SU-DHL-6 (cell line): ENCODE measurements around the gene CCK.

Experiments
- H2AFZ ChIP-seq: fragments of 200-600 bp; sonication (generic); 2 replicates; pipeline ENCODE4 v1.6.1; 2014; ENCODE audit warnings: low read depth, mild to moderate bottlenecking, moderate library complexity, mixed read lengths, antibody characterized with exemption, low read length; ENCODE audit not compliant: severe bottlenecking
- H3F3A ChIP-seq: fragments of 200-600 bp; shearing (Covaris generic); 2 replicates; pipeline ENCODE4 v1.6.0; 2016; ENCODE audit warnings: antibody characterized with exemption, mild to moderate bottlenecking; ENCODE audit not compliant: insufficient read depth
- H3K27ac ChIP-seq: fragments of 200-600 bp; sonication (generic); 2 replicates; pipeline ENCODE4 v1.5.1; 2016; ENCODE audit warnings: low read depth, mild to moderate bottlenecking, low read length, moderate library complexity, mixed read lengths
- H3K27me3 ChIP-seq: fragments of 200-600 bp; sonication (generic), shearing (Covaris generic); 2 replicates; pipeline ENCODE4 v1.6.0; 2014; ENCODE audit warnings: mild to moderate bottlenecking, low read length
- H3K36me3 ChIP-seq: fragments of 200-600 bp; sonication (generic); 2 replicates; pipeline ENCODE4 v1.6.1; 2014; ENCODE audit warnings: mild to moderate bottlenecking, low read length, mixed read lengths
- H3K4me2 ChIP-seq: fragments of 300-600, 200-600 bp; shearing (Covaris generic), sonication (generic); 2 replicates; pipeline ENCODE4 v1.6.0; 2014; ENCODE audit warnings: low read length, low read depth, mild to moderate bottlenecking; ENCODE audit not compliant: poor library complexity, severe bottlenecking
- H3K4me3 ChIP-seq: fragments of 200-600 bp; sonication (generic); 2 replicates; pipeline ENCODE4 v1.5.1; 2014; ENCODE audit warnings: antibody characterized with exemption, low read length, mild to moderate bottlenecking, mixed read lengths; ENCODE audit not compliant: insufficient read depth, poor library complexity, severe bottlenecking
- H3K79me2 ChIP-seq: fragments of 200-600 bp; sonication (generic); 2 replicates; pipeline ENCODE4 v1.6.1; 2014; ENCODE audit warnings: mild to moderate bottlenecking, low read length, moderate library complexity; ENCODE audit not compliant: insufficient read depth
- H3K9ac ChIP-seq: fragments of 200-600 bp; sonication (generic); 2 replicates; pipeline ENCODE4 v1.7.0; 2014; ENCODE audit warnings: mild to moderate bottlenecking, low read length
- H3K9me2 ChIP-seq: fragments of 200-600 bp; sonication (generic); replicated peaks from 2 replicates; pipeline ENCODE4 v1.6.1; 2014; ENCODE audit warnings: low read length; ENCODE audit not compliant: insufficient read depth
- H3K9me3 ChIP-seq: fragments of 200-600 bp; sonication (generic); 2 replicates; pipeline ENCODE4 v1.6.1; 2014; ENCODE audit warnings: low read length, mixed read lengths; ENCODE audit not compliant: insufficient read depth
- H4K20me1 ChIP-seq: fragments of 200-600 bp; sonication (generic); 2 replicates; pipeline ENCODE4 v1.6.1; 2014; ENCODE audit warnings: low read depth, mild to moderate bottlenecking, antibody characterized with exemption, low read length, moderate library complexity, mixed read lengths
- CTCF ChIP-seq: fragments of 200-600 bp; sonication (generic); IDR thresholded peaks from one replicate; pipeline ENCODE4 v1.5.1; 2017; ENCODE audit warnings: antibody characterized with exemption, mild to moderate bottlenecking, low read length, moderate library complexity; ENCODE audit not compliant: insufficient read depth, poor library complexity, severe bottlenecking
- EZH2phosphoT487 ChIP-seq: fragments of 200-600 bp; sonication (generic), shearing (Covaris generic); conservative IDR thresholded peaks from 2 replicates; pipeline ENCODE4 v1.6.1; 2018; ENCODE audit warnings: mild to moderate bottlenecking, antibody characterized with exemption, low read length, moderate library complexity, mixed read lengths

Gene CCK

GRCh38 chr3:42216302-42216701, 49.7 kb downstream of the CCK start:
- H3F3A ChIP-seq: no peaks in the 10 kb centered on the region
- no peaks in the 10 kb centered on the region for H3K27me3 ChIP-seq
- peaks cover 3% of the 10 kb centered on the region; the same call in 1 of the 2 replicates for H3K36me3 ChIP-seq
- no peak overlapping the region for H3K4me3 ChIP-seq
- TF ChIP-seq EZH2phosphoT487 (no peak), CTCF (no peak)
- no peaks in the 10 kb centered on the region for H4K20me1 ChIP-seq
- H3K79me2 ChIP-seq: no peaks in the 10 kb centered on the region
- no peak overlapping the region for H3K9ac ChIP-seq
- H2AFZ ChIP-seq: no peak overlapping the region
- no peak overlapping the region for H3K4me2 ChIP-seq
- no peaks in the 10 kb centered on the region for H3K9me2 ChIP-seq
- no peaks in the 10 kb centered on the region for H3K9me3 ChIP-seq
- no peak overlapping the region for H3K27ac ChIP-seq

- H3K27ac ChIP-seq: no peak overlapping the region
- no peak overlapping the region for H3K4me2 ChIP-seq
- H3K9me2 ChIP-seq: no peaks in the 10 kb centered on the region
- no peak overlapping the region for H3K9ac ChIP-seq
- H3K36me3 ChIP-seq: peaks cover 3% of the 10 kb centered on the region; the same call in 1 of the 2 replicates
- no peaks in the 10 kb centered on the region for H3K79me2 ChIP-seq
- H3K4me3 ChIP-seq: no peak overlapping the region
- H3F3A ChIP-seq: no peaks in the 10 kb centered on the region
- TF ChIP-seq CTCF (no peak), EZH2phosphoT487 (no peak)
- H4K20me1 ChIP-seq: no peaks in the 10 kb centered on the region
- H3K9me3 ChIP-seq: no peaks in the 10 kb centered on the region
- H2AFZ ChIP-seq: no peak overlapping the region
- no peaks in the 10 kb centered on the region for H3K27me3 ChIP-seq
Measured at GRCh38 chr3:42214565-42215283, 51.3 kb downstream of the CCK start.

DNA sequence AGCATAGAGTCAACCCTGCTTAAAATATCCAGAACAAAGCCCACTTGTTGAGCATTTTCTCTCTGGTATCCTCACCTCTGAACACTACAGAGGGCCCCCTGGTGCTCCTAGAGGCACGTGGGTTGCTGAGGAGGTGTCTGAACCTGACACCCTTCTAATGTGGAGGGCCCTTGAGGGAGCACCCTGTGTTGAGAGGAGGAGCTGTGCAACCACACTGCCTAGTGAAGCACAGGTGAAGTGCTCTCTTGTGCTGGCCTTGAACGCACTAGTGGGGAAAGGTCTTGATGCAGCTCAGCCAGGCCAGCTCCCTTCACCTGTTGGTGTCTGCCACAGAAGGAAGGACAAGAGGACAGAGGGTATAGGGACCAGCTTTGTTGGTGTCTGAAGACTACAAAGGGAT, 51.9 kb downstream of the CCK start:
- TF ChIP-seq CTCF (no peak), EZH2phosphoT487 (no peak)
- no peak overlapping the region for H2AFZ ChIP-seq
- no peaks in the 10 kb centered on the region for H3K9me2 ChIP-seq
- no peak overlapping the region for H3K27ac ChIP-seq
- H3K4me2 ChIP-seq: no peak overlapping the region
- no peaks in the 10 kb centered on the region for H3K9me3 ChIP-seq
- H3K27me3 ChIP-seq: no peaks in the 10 kb centered on the region
- H4K20me1 ChIP-seq: no peaks in the 10 kb centered on the region
- H3K79me2 ChIP-seq: no peaks in the 10 kb centered on the region
- H3K36me3 ChIP-seq: peaks cover 3% of the 10 kb centered on the region; the same call in 1 of the 2 replicates
- no peaks in the 10 kb centered on the region for H3F3A ChIP-seq
- H3K9ac ChIP-seq: no peak overlapping the region
- H3K4me3 ChIP-seq: no peak overlapping the region
